ENCODE measurements around the gene HAUS5.

The HAUS5 gene

DNA sequence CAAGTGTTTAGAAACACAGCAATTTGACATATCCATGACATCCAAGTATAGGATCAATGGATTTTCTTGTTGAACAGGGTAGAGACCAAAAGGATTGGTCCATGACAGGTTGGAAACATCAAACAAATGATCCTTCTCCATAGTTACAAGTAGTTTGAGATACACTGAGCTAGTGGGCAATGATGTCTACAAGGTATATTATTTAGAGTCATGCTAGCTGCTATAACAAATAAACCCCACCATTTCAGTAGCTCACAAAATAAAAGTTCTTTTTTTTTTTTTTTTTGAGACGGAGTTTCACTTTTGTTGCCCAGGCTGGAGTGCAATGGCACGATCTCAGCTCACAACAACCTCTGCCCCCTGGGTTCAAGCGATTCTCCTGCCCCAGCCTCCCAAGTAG is 4.9 kb upstream of the HAUS5 start:
- no peak for DNase-seq (ENCODE audit: low read depth)

DNA sequence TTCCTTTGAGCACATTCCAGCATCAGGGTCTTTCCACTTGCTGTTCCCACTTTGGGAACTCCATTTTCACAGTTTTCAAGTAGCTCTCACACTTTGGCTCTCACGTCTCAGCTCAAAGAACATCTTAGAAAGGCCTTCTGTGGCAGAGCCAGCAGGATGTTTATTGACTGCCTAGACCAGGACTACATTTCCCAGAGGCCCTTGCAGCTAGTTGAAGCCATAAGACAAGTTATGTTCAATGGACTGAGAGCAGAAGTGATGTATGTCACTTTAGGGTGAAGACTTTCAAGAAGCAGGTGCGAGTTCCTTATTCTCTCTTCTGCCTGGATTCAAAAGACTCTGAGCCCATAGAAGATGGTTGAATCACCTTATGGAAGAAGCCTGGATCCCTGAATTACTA is 4.3 kb upstream of the HAUS5 start:
- no peak for DNase-seq (ENCODE audit: low read depth)

DNA sequence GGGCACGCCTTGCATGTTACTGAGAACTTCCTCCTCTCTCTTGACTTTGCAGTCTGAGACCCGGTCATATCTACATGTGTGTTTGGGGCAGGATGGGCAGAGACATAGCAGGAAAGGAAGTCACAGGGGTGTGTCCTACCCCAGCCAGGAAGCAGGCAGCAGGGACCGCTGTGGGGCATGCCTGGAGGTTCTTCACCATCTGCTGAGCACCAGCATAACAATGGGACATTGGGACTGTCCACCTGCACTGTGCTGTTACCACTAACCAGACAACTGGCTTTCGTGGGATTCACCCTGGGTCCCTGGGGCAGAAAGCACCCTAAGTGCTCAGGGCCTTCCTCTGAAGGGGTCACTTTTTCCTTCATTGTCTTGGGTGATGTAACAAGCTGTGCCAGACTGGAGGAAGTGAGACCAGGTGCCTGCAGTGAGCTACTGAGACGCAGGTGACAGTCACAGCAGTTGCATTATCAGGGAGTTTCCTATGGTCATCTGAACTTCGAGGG is 2.6 kb upstream of the HAUS5 start:
- no peak for DNase-seq (ENCODE audit: low read depth)

DNA sequence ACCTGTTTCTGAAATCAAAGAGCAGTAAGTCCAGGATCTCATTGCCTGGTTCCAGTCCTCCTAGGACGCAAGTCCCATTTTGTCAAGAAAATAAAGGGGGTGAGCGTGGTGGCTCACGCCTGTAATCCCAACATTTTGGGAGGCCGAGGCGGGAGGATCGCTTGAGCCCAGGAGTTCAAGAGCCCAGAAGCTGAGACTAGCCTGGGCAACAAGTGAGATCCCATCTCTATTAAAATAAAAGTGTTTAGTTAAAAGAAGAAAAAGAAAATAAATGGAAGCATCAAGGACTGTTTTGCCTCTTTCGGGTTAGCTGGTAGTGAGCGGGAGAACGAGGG is 344 bp upstream of the HAUS5 start:
- DNase-seq (ENCODE audit: low read depth): no peak

DNA sequence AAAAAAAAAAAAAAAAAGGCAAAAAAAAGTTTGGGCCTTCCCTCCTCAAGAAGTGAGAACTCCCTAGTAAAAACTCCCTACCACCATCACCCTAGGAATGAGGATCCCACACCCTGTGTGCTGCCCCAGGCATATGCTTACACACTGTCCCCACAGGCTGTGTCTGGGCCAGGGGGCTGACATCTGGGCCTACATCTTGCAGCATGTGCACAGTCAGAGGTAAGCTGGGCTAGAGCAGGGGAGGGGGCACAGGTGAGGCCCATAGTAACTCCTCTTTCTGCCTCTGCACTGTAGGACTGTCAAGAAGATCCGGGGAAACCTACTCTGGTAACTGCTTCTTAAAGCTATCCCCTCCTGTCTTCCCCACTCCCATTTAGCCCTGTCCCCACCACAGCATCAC is 1.0 kb downstream of the HAUS5 start:
- no peak for DNase-seq (ENCODE audit: low read depth)

DNA sequence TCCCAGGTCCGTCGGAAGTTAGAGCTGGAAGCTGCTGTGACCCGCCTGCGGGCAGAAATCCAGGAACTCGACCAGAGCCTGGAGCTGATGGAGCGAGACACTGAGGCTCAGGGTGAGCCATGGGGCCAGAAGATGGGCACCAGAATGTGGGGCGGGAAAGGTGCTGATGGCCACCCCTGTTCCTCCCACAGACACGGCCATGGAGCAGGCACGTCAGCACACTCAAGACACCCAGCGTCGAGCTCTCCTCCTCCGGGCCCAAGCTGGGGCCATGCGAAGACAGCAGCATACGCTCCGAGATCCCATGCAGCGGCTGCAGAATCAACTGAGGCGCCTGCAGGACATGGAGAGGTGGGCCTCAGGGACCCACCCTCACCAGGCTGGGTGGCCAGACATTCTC is 2.5 kb downstream of the HAUS5 start:
- DNase-seq (ENCODE audit: low read depth): no peak

DNA sequence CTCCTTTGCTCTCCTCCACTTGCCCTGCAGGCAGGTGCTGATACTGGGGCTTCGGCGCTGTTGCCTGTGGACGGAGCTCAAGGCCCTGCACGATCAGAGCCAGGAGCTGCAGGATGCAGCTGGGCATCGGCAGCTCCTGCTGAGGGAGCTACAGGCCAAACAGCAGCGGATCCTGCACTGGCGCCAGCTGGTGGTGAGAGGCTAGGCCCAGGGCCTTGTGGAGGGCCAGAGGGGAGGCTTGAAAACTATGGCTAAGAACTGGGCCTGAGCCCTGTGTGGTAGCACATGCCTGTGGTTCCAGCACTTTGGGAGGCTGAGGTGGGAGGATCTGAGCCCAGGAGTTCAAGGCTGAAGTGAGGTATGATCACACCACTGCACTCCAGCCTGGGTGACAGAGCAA is 6.3 kb downstream of the HAUS5 start:
- no peak for DNase-seq (ENCODE audit: low read depth)

DNA sequence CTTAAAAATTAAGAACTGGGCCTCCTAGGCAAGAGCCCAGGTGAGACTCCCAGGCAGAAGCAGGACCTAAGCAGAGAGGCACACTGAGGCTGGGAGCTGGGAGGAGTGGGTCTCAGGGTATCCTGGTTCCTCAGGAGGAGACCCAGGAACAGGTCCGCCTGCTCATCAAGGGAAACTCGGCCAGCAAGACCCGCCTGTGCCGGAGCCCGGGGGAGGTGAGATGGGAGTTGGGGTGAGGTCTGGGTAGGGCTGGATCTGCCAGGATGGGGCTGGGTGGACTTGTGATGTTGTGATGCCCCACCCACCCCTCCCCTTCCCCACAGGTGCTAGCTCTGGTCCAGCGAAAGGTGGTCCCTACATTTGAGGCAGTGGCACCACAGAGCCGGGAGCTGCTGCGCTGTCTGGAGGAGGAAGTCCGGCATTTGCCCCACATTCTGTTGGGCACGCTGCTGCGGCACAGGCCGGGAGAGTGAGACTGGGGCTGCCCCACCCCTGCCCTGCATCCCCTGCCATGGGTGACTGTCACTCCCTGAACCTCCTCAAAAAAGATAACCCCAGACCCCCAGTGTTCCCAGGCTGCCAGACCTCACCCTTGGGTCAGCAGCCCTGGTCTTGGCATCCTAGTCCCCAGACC is 6.9 kb downstream of the HAUS5 start:
- DNase-seq (ENCODE audit: low read depth): no peak

DNA sequence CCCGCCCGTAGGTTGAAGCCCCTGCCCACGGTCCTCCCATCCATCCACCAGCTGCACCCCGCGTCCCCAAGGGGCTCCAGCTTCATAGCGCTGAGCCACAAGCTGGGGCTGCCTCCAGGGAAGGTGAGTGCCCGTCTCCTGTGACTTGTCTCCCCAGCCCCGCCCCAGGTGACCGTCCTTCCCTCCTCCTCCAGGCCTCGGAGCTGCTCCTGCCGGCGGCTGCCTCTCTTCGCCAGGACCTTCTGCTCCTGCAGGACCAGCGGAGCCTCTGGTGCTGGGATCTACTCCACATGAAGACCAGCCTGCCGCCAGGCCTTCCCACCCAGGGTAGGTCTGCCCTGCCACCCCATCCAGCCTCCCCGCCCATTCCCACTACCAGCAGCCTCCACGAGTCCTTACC is 7.5 kb downstream of the HAUS5 start:
- DNase-seq (ENCODE audit: low read depth): no peak

DNA sequence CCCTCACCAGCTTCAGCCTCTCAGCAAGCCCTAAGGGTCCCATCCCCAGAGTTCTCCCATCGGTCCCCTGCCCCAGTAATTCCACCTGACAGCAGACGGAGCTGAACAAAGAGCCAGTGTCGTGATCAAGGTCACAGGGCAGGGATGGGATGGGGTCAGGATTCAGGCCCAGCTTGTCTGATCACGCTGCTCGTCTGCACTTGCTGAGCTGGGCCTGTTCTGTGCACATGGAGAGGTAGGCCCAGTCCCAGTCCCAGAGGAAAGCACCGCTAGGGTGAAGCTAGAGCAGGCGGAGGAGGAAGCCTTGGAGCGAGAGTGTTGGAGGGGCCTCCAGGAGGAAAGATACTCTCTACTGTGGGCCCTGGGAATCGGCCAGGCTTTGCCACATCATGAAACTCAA is 9.2 kb downstream of the HAUS5 start:
- DNase-seq (ENCODE audit: low read depth): no peak

DNA sequence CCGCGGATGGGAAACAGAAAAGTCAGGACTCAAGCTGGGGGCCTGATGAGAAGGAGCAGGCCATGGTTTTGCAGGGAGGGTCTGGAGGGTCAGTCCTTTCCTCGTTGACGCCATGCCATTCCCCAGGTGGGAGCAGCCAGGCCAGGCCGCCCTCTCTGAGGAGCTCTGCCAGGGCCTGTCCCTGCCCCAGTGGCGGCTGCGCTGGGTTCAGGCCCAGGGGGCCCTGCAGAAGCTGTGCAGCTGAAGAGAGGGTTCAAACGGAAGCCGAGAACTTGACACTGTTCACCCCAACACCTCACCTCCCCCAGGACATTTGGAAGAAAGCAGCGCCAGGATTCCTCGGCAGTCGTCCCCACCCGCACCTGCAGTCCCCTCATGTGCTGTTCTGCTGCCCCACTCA is 10.2 kb downstream of the HAUS5 start:
- DNase-seq (ENCODE audit: low read depth): no peak

DNA sequence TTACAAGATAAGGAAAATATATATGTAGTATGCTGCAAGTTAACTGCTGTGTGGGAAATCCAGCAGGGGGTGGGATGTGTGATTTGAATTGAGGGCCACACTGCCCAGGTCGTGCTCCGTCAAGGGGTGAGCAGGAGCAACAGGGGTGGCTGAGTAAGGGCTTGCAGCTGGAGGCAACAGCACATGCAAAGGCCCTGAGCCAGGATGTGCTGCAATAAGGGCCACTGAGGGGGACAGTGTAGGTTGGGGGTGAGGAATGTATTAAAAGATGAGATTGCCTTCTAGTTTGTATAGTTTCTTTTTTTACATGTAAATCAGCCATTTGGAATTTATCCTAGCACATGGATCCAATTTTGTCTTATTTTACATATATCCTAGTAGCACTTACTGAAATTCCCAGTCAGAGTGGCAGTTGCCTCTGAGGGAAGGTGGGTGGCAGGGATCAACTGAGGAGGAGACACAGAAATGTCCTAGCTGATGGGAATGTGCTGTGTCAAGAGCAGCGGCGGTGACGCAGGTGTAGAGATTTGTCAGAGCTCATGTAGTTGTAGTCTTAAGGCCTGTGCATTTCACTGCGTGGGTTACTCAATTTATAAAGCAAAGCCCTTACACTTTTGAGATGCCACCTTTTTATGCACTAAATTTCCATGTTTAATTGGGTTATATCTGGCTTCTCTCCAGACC is 10.9 kb downstream of the HAUS5 start:
- no peak for DNase-seq (ENCODE audit: low read depth)

DNA sequence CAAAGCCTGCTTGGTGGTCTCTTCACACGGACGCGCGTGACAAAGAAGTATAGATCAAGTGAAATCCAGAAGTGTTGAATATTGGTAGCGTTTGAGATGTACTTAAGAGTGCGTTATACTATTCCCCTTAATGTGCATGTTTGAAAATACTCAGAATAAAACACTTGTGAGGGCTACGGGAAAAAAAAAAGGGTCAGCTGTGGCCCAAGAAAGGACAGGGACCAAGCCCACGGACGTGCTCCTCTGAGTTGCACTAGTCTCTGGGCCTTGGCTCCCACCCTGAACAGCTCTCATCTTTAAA is 15.7 kb downstream of the HAUS5 start:
- DNase-seq (ENCODE audit: low read depth): no peak

DNA sequence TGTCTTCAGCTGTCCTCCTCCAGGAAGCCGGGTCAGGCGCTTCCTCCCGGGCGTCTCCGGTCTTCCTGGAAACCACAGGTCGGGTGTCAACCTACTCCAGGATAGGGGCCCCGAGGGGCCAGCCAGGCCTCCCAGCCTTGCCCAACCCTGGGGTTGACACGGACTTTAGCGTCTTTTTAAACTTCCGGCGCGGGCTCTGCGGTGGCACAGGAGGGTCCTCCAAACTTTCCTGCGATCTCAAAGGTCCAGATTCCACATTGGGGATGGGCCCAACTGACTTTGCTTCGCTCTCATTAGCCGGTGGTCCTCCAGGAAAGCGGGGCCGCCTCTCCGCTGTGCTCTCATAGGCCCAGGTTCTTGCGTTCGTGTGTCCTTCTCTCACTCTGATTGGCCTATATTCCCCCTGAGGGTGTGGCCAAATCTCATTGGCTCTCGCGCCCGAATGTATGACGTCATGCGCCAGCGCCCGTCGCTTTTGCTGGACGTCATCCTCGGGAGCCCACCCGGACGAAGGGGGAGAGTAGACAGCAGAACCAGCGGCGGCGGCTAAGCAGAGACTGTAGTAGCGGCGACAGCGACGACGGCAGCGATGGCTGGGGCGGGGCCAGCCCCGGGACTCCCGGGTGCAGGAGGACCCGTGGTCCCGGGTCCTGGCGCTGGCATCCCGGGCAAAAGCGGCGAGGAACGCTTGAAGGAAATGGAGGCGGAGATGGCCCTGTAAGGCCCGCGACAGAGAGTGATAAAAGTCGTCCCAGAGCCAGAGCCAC is 16.2 kb downstream of the HAUS5 start, which contains the start of gene RBM42:
Gene RBM42, plus strand, starts transcription at position 472 of the 767 bp plus-strand sequence. Its CDS starts 118 bp downstream, at position 590.
- DNase-seq (ENCODE audit: low read depth): peak; percentile 93

DNA sequence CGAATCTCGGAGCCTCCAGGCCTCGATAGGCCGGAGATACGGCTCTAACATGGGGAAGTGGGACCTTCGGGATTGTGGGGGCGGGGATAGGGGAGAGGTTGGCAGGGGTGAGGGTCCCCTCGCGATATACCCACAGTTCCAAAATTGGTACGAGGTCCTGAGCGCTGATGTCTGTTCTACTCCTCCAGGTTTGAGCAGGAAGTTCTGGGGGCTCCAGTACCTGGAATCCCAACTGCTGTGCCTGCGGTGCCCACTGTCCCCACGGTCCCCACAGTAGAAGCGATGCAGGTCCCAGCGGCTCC is 16.7 kb downstream of the HAUS5 start:
- no peak for DNase-seq (ENCODE audit: low read depth)

DNA sequence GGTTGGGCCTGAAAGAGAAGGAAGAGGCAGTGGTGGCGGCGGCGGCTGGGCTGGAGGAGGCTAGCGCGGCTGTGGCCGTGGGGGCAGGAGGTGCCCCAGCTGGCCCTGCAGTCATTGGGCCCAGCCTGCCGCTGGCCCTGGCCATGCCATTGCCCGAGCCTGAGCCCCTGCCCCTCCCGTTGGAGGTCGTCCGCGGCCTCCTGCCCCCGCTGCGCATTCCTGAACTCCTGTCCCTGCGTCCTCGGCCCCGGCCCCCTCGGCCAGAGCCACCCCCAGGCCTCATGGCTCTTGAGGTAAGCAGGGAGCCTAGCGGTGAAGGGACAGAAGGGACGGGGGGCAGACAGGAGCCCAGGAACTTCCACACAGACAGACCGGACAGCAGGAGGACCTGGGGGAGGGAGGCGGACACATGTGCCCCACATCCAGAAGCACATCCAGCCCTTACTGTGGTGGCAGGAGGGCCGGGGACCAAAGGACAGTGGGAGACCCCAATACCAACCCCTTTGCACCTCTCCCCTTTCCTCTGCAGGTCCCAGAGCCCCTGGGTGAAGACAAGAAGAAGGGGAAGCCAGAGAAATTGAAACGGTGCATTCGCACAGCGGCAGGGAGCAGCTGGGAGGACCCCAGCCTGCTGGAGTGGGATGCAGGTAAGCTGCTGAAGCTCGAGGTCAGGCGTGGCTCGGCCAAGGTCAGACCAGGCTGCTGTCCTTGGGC is 21.3 kb downstream of the HAUS5 start:
- no peak for DNase-seq (ENCODE audit: low read depth)

DNA sequence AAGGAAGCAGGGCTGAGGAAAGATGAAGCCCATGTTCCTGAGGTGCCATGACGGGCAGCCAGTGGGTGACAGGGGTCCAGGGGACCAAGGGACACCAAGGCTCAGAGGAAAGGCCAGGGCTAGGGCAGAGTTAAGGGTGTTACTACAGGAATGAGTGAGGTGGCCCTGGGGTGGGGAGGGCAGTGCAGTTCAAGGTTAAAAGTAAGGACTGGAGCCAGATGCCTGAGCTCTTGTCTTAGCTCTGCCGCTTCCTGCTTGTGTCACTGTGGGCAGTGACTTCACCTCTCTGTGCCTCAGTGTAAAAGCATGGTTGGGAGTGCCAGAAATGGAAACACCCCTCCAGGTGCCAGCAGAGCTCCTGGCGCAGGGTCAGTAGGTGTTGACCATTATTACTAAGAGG is 24.1 kb downstream of the HAUS5 start:
- DNase-seq (ENCODE audit: low read depth): no peak

DNA sequence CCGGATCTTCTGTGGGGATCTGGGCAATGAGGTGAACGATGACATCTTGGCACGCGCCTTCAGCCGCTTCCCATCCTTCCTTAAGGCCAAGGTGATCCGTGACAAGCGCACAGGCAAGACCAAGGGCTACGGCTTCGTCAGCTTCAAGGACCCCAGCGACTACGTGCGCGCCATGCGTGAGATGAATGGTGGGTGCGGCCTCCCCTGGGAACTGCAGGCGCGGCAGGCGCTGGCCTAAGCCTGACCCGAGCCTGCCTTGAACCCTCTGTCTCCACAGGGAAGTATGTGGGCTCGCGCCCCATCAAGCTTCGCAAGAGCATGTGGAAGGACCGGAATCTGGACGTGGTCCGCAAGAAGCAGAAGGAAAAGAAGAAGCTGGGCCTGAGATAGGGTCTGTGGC is 24.6 kb downstream of the HAUS5 start:
- DNase-seq (ENCODE audit: low read depth): no peak

DNA sequence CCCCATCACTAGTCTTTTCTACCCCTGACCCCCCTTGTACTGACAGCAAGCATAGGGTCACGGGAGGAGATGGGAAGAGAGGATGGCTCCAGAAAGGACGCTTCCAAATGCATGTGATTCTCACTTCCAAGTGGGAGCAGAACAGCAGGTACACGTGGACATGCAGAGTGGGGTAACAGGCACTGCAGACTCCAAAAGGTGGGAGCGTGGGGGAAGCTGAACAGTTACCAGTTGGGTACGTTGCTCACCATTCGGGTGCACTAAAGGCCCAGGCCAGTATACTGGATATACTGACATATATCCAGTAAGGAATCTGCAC is 26.7 kb downstream of the HAUS5 start:
- no peak for DNase-seq (ENCODE audit: low read depth)

DNA sequence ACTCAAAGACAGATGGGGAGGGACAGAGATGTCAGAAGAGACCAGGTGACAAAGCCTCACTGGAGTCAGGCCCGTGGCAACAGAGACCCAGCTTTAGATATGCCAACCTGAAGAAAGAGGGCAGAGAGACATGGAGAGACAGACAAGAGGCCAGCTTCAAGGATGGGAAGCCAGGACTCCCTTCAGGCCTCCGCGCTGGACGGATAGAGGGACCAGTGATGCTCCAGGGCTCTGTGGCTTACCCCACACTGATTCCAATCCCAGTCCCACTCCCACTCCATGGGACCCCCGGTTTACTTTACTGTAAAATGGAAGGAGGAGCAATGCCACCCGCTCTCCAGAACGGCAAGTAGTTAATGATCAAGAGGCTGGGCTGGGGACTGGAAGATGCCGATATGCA is 27.3 kb downstream of the HAUS5 start:
- DNase-seq (ENCODE audit: low read depth): no peak

DNA sequence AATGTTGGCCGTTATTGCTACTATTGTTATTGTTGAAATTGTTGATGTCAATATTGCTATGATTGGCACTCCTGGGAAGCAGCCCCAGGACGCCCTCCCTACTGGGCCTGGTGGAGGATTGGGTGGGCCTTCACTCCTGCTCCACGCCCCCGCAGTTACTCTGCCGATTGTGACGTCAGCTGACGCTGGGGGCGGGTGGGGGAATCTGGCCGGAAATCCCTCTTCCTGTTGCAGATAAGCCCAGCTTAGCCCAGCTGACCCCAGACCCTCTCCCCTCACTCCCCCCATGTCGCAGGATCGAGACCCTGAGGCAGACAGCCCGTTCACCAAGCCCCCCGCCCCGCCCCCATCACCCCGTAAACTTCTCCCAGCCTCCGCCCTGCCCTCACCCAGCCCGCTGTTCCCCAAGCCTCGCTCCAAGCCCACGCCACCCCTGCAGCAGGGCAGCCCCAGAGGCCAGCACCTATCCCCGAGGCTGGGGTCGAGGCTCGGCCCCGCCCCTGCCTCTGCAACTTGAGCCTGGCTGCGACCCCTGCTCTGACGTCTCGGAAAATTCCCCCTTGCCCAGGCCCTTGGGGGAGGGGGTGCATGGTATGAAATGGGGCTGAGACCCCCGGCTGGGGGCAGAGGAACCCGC is 29.1 kb downstream of the HAUS5 start, which contains the start of gene ETV2:
Gene ETV2, plus strand, starts transcription at position 231 of the 637 bp plus-strand sequence. CDS start 716 bp downstream, outside the sequence.
- DNase-seq (ENCODE audit: low read depth): no peak

DNA sequence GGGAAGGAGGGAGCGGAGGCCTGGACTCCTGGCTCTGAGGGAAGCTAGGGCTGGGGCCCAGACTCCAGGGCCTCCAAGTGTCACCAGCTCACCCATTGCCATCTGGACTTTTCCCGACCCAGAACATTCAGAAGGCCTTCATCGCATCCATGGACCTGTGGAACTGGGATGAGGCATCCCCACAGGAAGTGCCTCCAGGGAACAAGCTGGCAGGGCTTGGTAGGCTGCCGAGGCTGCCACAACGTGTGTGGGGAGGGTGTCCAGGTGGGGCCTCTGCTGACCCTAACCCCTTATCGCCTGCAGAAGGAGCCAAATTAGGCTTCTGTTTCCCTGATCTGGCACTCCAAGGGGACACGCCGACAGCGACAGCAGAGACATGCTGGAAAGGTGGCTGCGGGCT is 29.8 kb downstream of the HAUS5 start:
- DNase-seq (ENCODE audit: low read depth): no peak
